Measurements from ENCODE around the gene POLA1. TPM values are rescaled to one million over a fixed set of nuclear protein-coding genes. Genes with fewer than 3 reads are reported as not detected.
A peak's percentile ranks its signal among the peaks of the same experiment; 100 is the strongest.

The POLA1 gene
- total RNA-seq, 1 donor from 2014 or later, result 11.1 TPM

GRCh38 chrX:24659646-24660045 is 34.1 kb upstream of the POLA1 start:
- intact Hi-C loops (cut with DNase I), result no loop called here
- DNase-seq, result no peak
- Histone ChIP-seq H3K4me1 (no peaks in the 10 kb centered on the region), H3K4me3 (no peak overlapping the region), H3K27ac (no peak overlapping the region), H3K9me3 (no peaks in the 10 kb centered on the region), H3K36me3 (no peaks in the 10 kb centered on the region), H3K27me3 (no peaks in the 10 kb centered on the region)
- TF ChIP-seq CTCF (IDR thresholded peaks at IDR 0.05), result no peak
- ATAC-seq, result no peak

GRCh38 chrX:24661292-24661691 is 32.4 kb upstream of the POLA1 start:
- DNase-seq, result no peak
- intact Hi-C loops (cut with DNase I), result no loop called here
- no peak for ATAC-seq
- H3K36me3 ChIP-seq, result no peaks in the 10 kb centered on the region
- TF ChIP-seq CTCF (IDR thresholded peaks at IDR 0.05), result no peak
- no peaks in the 10 kb centered on the region for H3K9me3 ChIP-seq
- no peaks in the 10 kb centered on the region for H3K4me1 ChIP-seq
- H3K27me3 ChIP-seq, result no peaks in the 10 kb centered on the region
- H3K4me3 ChIP-seq, result no peak overlapping the region
- H3K27ac ChIP-seq, result no peak overlapping the region

- Histone ChIP-seq H3K4me1 (no peaks in the 10 kb centered on the region), H3K36me3 (no peaks in the 10 kb centered on the region), H3K27ac (no peak overlapping the region), H3K9me3 (no peaks in the 10 kb centered on the region), H3K4me3 (no peak overlapping the region), H3K27me3 (no peaks in the 10 kb centered on the region)
- no peak for ATAC-seq
- no peak for DNase-seq
- TF ChIP-seq CTCF (IDR thresholded peaks at IDR 0.05), result no peak
- intact Hi-C loops (cut with DNase I), result no loop called here
These were observed 31.4 kb upstream of the POLA1 start for GRCh38 chrX:24662352-24662751.

GRCh38 chrX:24668111-24668510 is 25.6 kb upstream of the POLA1 start:
- DNase-seq (no peak), ATAC-seq (no peak)
- Histone ChIP-seq H3K4me3 (no peak overlapping the region), H3K4me1 (no peaks in the 10 kb centered on the region), H3K27ac (no peak overlapping the region), H3K36me3 (no peaks in the 10 kb centered on the region), H3K27me3 (no peaks in the 10 kb centered on the region), H3K9me3 (no peaks in the 10 kb centered on the region)
- intact Hi-C loops (cut with DNase I), result no loop called here
- TF ChIP-seq CTCF (IDR thresholded peaks at IDR 0.05), result no peak

GRCh38 chrX:24672701-24673190 is 21.0 kb upstream of the POLA1 start:
- Histone ChIP-seq H3K27me3 (no peaks in the 10 kb centered on the region), H3K4me1 (no peaks in the 10 kb centered on the region), H3K4me3 (no peak overlapping the region), H3K36me3 (no peaks in the 10 kb centered on the region), H3K27ac (no peak overlapping the region), H3K9me3 (no peaks in the 10 kb centered on the region)
- intact Hi-C loops (cut with DNase I), result no loop called here
- no peak for TF ChIP-seq CTCF (IDR thresholded peaks at IDR 0.05)
- DNase-seq (no peak), ATAC-seq (peak; percentile 62)

GRCh38 chrX:24673424-24673823 is 20.3 kb upstream of the POLA1 start:
- intact Hi-C loops (cut with DNase I), result no loop called here

More at GRCh38 chrX:24673424-24673823, 20.3 kb upstream of the POLA1 start:
- DNase-seq (no peak), ATAC-seq (no peak)
- Histone ChIP-seq H3K9me3 (no peaks in the 10 kb centered on the region), H3K27ac (no peak overlapping the region), H3K4me3 (no peak overlapping the region), H3K27me3 (no peaks in the 10 kb centered on the region), H3K4me1 (no peaks in the 10 kb centered on the region), H3K36me3 (no peaks in the 10 kb centered on the region)
- TF ChIP-seq CTCF (IDR thresholded peaks at IDR 0.05), result no peak
